GM23338 (cell line): ENCODE data around the gene ANKRD18A. TPM values are rescaled to one million over a fixed set of nuclear protein-coding genes. Genes with fewer than 3 reads are reported as not detected.

ENCODE experiments used
- ATAC-seq: fragments of 200-7000 bp; cut with Tn5 transposase; 3 replicates; pipeline ENCODE4 v1.9.1; 2020
- DNase-seq: peaks from one replicate; pipeline ENCODE4 v3.0.0-alpha.2; 2015; ENCODE audit warnings: low spot score
- H2AFZ ChIP-seq: fragments of 200-600 bp; sonication (generic); 2 replicates; pipeline ENCODE4 v1.8.0; 2016; ENCODE audit warnings: antibody characterized with exemption, mild to moderate bottlenecking, moderate library complexity
- H3F3A ChIP-seq: fragments of 200-600 bp; sonication (generic); replicated peaks from 2 replicates; pipeline ENCODE4 v1.8.0; 2017; ENCODE audit warnings: antibody characterized with exemption, mixed run types, low read depth
- H3K27ac ChIP-seq: fragments of 200-600 bp; sonication (generic); 2 replicates; pipeline ENCODE4 v1.6.1; 2016; ENCODE audit warnings: low read depth
- H3K27me3 ChIP-seq: fragments of 200-600 bp; sonication (generic); 2 replicates; pipeline ENCODE4 v1.8.0; 2016; ENCODE audit warnings: mild to moderate bottlenecking, mixed run types, moderate library complexity; ENCODE audit not compliant: insufficient read depth
- H3K36me3 ChIP-seq: fragments of 200-600 bp; sonication (generic); 2 replicates; pipeline ENCODE4 v1.8.0; 2016; ENCODE audit warnings: mild to moderate bottlenecking; ENCODE audit not compliant: insufficient read depth
- H3K4me1 ChIP-seq: fragments of 200-600 bp; sonication (generic); 2 replicates; pipeline ENCODE4 v1.8.0; 2016; ENCODE audit warnings: mild to moderate bottlenecking, moderate library complexity; ENCODE audit not compliant: insufficient read depth
- H3K4me2 ChIP-seq: fragments of 200-600 bp; sonication (generic); 2 replicates; pipeline ENCODE4 v1.7.1; 2017; ENCODE audit warnings: mixed run types
- H3K4me3 ChIP-seq: fragments of 200-600 bp; sonication (generic); 2 replicates; pipeline ENCODE4 v1.6.1; 2016; ENCODE audit warnings: mixed run types
- H3K79me2 ChIP-seq: fragments of 200-600 bp; sonication (generic); replicated peaks from 2 replicates; pipeline ENCODE4 v1.8.0; 2017; ENCODE audit warnings: mild to moderate bottlenecking; ENCODE audit not compliant: insufficient read depth
- H3K9me2 ChIP-seq: fragments of 200-600 bp; sonication (generic); 2 replicates; pipeline ENCODE4 v1.8.0; 2017; ENCODE audit not compliant: insufficient read depth
- H4K20me1 ChIP-seq: fragments of 200-600 bp; sonication (generic); replicated peaks from 2 replicates; pipeline ENCODE4 v1.8.0; 2017; ENCODE audit warnings: mild to moderate bottlenecking; ENCODE audit not compliant: insufficient read depth
- H3K27ac Mint-ChIP-seq: 2 replicates; pipeline ENCODE4 v1.8.0; 2020; ENCODE audit warnings: inconsistent platforms, mild to moderate bottlenecking, moderate library complexity, mixed read lengths
- H3K27me3 Mint-ChIP-seq: 3 replicates; pipeline ENCODE4 v1.8.0; 2022; ENCODE audit warnings: low read depth, mild to moderate bottlenecking, moderate library complexity, mixed read lengths, inconsistent platforms; ENCODE audit not compliant: insufficient read depth, poor library complexity
- H3K36me3 Mint-ChIP-seq: 3 replicates; pipeline ENCODE4 v1.8.0; 2021; ENCODE audit warnings: low read depth, mild to moderate bottlenecking, inconsistent platforms, moderate library complexity, mixed read lengths
- H3K4me1 Mint-ChIP-seq: 3 replicates; pipeline ENCODE4 v1.8.0; 2020; ENCODE audit warnings: mild to moderate bottlenecking, inconsistent platforms, mixed read lengths
- H3K4me3 Mint-ChIP-seq: 3 replicates; pipeline ENCODE4 v1.8.0; 2021; ENCODE audit warnings: moderate library complexity, mild to moderate bottlenecking, inconsistent platforms, mixed read lengths
- H3K9me3 Mint-ChIP-seq: 3 replicates; pipeline ENCODE4 v1.8.0; 2020; ENCODE audit warnings: moderate library complexity, mild to moderate bottlenecking, inconsistent platforms, mixed read lengths
- CREB1 ChIP-seq: fragments of 250-450 bp; sonication (Bioruptor Pico); IDR thresholded peaks from 2 replicates; pipeline ENCODE4 v1.5.0; 2020; ENCODE audit warnings: low read depth, mild to moderate bottlenecking, moderate library complexity
- EZH2 ChIP-seq: fragments of 200-600 bp; sonication (generic); IDR thresholded peaks from one replicate; pipeline ENCODE4 v1.8.0; 2017; ENCODE audit warnings: antibody characterized with exemption, mild to moderate bottlenecking, low read depth; ENCODE audit not compliant: unreplicated experiment
- EZH2phosphoT487 ChIP-seq: fragments of 200-600 bp; sonication (generic); IDR thresholded peaks from one replicate; pipeline ENCODE4 v1.8.1; 2018; ENCODE audit warnings: antibody characterized with exemption; ENCODE audit not compliant: unreplicated experiment
- JUNB ChIP-seq: IDR thresholded peaks from one replicate; pipeline ENCODE4 v1.6.1; 2016; ENCODE audit warnings: antibody characterized with exemption; ENCODE audit not compliant: unreplicated experiment
- NANOG ChIP-seq: IDR thresholded peaks from 2 replicates; pipeline ENCODE4 v1.6.1; 2016; ENCODE audit warnings: antibody characterized with exemption, borderline replicate concordance
- POLR2AphosphoS5 ChIP-seq: IDR thresholded peaks from 2 replicates; pipeline ENCODE4 v1.6.1; 2016; ENCODE audit warnings: antibody characterized with exemption, low read depth
- STAT1 ChIP-seq: IDR thresholded peaks from one replicate; pipeline ENCODE4 v1.6.1; 2016; ENCODE audit warnings: antibody characterized with exemption; ENCODE audit not compliant: unreplicated experiment
- ZNF114 ChIP-seq: fragments of 250-450 bp; sonication (Bioruptor Pico); IDR thresholded peaks from 2 replicates; pipeline ENCODE4 v1.5.0; 2020; ENCODE audit warnings: mild to moderate bottlenecking, moderate library complexity
- ZNF331 ChIP-seq: fragments of 250-450 bp; sonication (Bioruptor Pico); IDR thresholded peaks from 2 replicates; pipeline ENCODE4 v1.5.0; 2020; ENCODE audit warnings: low read depth, mild to moderate bottlenecking, moderate library complexity
- long read RNA-seq: library from polyadenylated mRNA; unstranded; transcript quantifications from one replicate; pipeline ENCODE4 v2.0.0, GENCODE V29; 2020; ENCODE audit not compliant: unreplicated experiment
- polyA plus RNA-seq: library from polyadenylated mRNA; unstranded; fragments of >200 nt; fragmentation: Nextera tagmentation; extraction: Ambion mirVana; gene quantifications from 2 replicates; pipeline ENCODE4 v1.2.1, GENCODE V29; 2016
- total RNA-seq: library from RNA; depleted of rRNA; stranded (reverse); fragments of >200 nt; shearing (Covaris generic); gene quantifications from 2 replicates; pipeline ENCODE4 v1.2.3, GENCODE V29; 2014; rRNA removed
- TF ChIP-seq, protein P1 (sequence below): IDR thresholded peaks from 2 replicates; pipeline ENCODE4 v1.6.1; 2016; ENCODE audit warnings: antibody characterized with exemption
- TF ChIP-seq, protein P2 (sequence below): IDR thresholded peaks from one replicate; pipeline ENCODE4 v1.6.1; 2018; ENCODE audit warnings: antibody characterized with exemption; ENCODE audit not compliant: unreplicated experiment
- TF ChIP-seq, protein P3 (sequence below), 2 experiments: fragments of 200-600 bp in 1 of 2; sonication (generic) in 1 of 2; conservative IDR thresholded peaks; 2 replicates each; pipeline versions ENCODE4 v1.5.1 to v1.6.1; 2016 to 2017; ENCODE audit warnings: antibody characterized with exemption in 2 of 2, low read depth in 2 of 2, mild to moderate bottlenecking in 2 of 2, moderate library complexity in 1 of 2

ANKRD18A gene
- total RNA-seq (2.4 and 2.7 TPM in 2 replicates), polyA plus RNA-seq (4.7 and 6.9 TPM in 2 replicates)
- long read RNA-seq, partial matches to known transcripts, result 2 of 2 reads
- long read RNA-seq, other reads (novel, unspliced or antisense), result 0 of 2 reads

DNA sequence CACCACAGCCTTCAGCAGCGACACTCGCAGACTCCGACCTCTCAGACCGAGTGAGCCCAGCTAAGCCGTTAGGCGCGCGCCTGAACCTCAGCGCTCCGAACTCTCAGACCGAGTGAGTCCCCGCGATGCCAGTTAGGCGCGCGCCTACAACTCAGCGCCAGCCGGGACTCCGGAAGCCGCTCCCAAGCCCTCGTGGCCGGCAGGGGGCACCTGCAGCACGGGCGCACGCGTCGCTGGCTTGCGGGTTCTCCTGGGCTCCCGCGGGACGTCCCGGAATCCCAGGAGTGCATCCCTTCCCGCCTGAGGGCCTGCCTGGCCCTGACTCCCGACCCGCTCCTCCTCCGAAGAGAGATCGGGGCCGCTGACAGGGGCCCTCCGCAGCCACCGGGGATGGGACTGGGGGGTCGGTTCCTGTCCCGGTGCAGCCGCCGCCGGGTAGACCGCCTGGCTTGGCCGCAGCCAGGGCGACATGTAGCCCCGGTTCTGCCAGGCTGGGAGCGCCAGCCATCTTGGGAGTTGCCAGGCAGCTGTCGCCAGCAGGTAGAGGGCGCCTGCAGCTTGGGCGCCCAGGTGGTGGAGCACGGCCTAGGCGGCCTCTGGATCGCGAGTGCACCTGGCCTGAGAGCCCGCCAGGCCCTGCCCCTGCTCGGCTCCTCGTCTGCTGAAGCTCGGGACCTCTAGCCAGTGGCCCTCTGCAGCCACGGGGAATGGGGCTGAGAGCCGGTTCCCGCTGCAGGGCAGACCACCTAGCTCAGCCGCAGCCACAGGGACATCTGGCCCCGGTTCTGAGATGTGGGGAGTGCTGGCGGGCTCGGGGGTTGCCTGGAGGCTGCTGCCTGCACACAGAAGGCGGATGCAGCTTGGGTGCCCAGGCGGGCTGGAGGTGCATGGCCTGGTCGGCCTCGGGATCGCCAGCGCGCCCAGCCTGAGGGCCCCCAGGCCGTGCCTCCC, at the start of gene ANKRD18A:
Gene ANKRD18A (minus strand): TSS at position 114 of the 951 bp plus-strand sequence. CDS start 311 bp downstream, outside the sequence.
- Histone ChIP-seq H3K36me3 (peaks cover 9% of the 10 kb centered on the region), H3K4me1 (peaks cover 5% of the 10 kb centered on the region; the same call in 1 of the 2 replicates), H4K20me1 (no peaks in the 10 kb centered on the region), H3K9me2 (no peaks in the 10 kb centered on the region), H3K4me2 (peak within 1 kb of the TSS; percentile 81), H3K79me2 (no peaks in the 10 kb centered on the region), H3K27ac (no peak within 1 kb of the TSS), H2AFZ (peak within 1 kb of the TSS; percentile 91), H3K4me3 (peak within 1 kb of the TSS; percentile 65), H3F3A (no peaks in the 10 kb centered on the region), H3K27me3 (peaks cover 64% of the 10 kb centered on the region)
- peak; percentile 84 for ATAC-seq
- Mint-ChIP-seq H3K27me3 (peaks cover 26% of the 10 kb centered on the region), H3K4me1 (peaks cover 11% of the 10 kb centered on the region), H3K9me3 (peaks cover 18% of the 10 kb centered on the region), H3K4me3 (peak within 1 kb of the TSS; percentile 93), H3K36me3 (peaks cover 21% of the 10 kb centered on the region), H3K27ac (0 out of 2 replicates have a peak within 1 kb of the TSS, but pooled peaks have one; percentile 47)
- peak; percentile 98 for DNase-seq
- TF ChIP-seq NANOG, result no peak
- TF ChIP-seq, protein P1, sequence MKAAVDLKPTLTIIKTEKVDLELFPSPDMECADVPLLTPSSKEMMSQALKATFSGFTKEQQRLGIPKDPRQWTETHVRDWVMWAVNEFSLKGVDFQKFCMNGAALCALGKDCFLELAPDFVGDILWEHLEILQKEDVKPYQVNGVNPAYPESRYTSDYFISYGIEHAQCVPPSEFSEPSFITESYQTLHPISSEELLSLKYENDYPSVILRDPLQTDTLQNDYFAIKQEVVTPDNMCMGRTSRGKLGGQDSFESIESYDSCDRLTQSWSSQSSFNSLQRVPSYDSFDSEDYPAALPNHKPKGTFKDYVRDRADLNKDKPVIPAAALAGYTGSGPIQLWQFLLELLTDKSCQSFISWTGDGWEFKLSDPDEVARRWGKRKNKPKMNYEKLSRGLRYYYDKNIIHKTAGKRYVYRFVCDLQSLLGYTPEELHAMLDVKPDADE, result no peak
- TF ChIP-seq CREB1 (CRISPR knock-in tag), result peak; percentile 75
- no peak for TF ChIP-seq EZH2
- no peak for TF ChIP-seq STAT1
- TF ChIP-seq JUNB, result no peak
- TF ChIP-seq, protein P2, sequence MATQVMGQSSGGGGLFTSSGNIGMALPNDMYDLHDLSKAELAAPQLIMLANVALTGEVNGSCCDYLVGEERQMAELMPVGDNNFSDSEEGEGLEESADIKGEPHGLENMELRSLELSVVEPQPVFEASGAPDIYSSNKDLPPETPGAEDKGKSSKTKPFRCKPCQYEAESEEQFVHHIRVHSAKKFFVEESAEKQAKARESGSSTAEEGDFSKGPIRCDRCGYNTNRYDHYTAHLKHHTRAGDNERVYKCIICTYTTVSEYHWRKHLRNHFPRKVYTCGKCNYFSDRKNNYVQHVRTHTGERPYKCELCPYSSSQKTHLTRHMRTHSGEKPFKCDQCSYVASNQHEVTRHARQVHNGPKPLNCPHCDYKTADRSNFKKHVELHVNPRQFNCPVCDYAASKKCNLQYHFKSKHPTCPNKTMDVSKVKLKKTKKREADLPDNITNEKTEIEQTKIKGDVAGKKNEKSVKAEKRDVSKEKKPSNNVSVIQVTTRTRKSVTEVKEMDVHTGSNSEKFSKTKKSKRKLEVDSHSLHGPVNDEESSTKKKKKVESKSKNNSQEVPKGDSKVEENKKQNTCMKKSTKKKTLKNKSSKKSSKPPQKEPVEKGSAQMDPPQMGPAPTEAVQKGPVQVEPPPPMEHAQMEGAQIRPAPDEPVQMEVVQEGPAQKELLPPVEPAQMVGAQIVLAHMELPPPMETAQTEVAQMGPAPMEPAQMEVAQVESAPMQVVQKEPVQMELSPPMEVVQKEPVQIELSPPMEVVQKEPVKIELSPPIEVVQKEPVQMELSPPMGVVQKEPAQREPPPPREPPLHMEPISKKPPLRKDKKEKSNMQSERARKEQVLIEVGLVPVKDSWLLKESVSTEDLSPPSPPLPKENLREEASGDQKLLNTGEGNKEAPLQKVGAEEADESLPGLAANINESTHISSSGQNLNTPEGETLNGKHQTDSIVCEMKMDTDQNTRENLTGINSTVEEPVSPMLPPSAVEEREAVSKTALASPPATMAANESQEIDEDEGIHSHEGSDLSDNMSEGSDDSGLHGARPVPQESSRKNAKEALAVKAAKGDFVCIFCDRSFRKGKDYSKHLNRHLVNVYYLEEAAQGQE, result no peak
- TF ChIP-seq ZNF114, result no peak
- TF ChIP-seq, protein P3, sequence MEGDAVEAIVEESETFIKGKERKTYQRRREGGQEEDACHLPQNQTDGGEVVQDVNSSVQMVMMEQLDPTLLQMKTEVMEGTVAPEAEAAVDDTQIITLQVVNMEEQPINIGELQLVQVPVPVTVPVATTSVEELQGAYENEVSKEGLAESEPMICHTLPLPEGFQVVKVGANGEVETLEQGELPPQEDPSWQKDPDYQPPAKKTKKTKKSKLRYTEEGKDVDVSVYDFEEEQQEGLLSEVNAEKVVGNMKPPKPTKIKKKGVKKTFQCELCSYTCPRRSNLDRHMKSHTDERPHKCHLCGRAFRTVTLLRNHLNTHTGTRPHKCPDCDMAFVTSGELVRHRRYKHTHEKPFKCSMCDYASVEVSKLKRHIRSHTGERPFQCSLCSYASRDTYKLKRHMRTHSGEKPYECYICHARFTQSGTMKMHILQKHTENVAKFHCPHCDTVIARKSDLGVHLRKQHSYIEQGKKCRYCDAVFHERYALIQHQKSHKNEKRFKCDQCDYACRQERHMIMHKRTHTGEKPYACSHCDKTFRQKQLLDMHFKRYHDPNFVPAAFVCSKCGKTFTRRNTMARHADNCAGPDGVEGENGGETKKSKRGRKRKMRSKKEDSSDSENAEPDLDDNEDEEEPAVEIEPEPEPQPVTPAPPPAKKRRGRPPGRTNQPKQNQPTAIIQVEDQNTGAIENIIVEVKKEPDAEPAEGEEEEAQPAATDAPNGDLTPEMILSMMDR (conservative IDR thresholded peaks at IDR 0.05; ENCODE audit: low read depth in 2 of 2), result peak; percentile 50 to 79
- no peak for TF ChIP-seq EZH2phosphoT487
- TF ChIP-seq POLR2AphosphoS5, result peak; percentile 34; the same call in 1 of the 2 replicates
- TF ChIP-seq ZNF331 (CRISPR knock-in tag), result no peak
